ENCODE measurements around the gene GPALPP1.
"Not testable (repeated sequence)": the region's sequence is repeated elsewhere in the genome, so short reads cannot be mapped to it uniquely, and the experiment has no call there.

GPALPP1 gene

GRCh38 chr13:45063261-45063860, 74.0 kb downstream of the GPALPP1 start:
- no peak for DNase-seq (ENCODE audit: low read depth, low spot score)

GRCh38 chr13:45063889-45064288, 74.6 kb downstream of the GPALPP1 start:
- DNase-seq (ENCODE audit: low read depth, low spot score): not testable (repeated sequence)

- no peak for DNase-seq (ENCODE audit: low read depth, low spot score)
These were observed 75.6 kb downstream of the GPALPP1 start for GRCh38 chr13:45064889-45065288.

- DNase-seq (ENCODE audit: low read depth, low spot score): no peak
These were observed 79.0 kb downstream of the GPALPP1 start for GRCh38 chr13:45068036-45069001.

- DNase-seq (ENCODE audit: low read depth, low spot score): no peak
These were observed 84.5 kb downstream of the GPALPP1 start for GRCh38 chr13:45073809-45074208.

GRCh38 chr13:45074721-45075120, 85.4 kb downstream of the GPALPP1 start:
- DNase-seq (ENCODE audit: low read depth, low spot score): no peak

- no peak for DNase-seq (ENCODE audit: low read depth, low spot score)
These were observed 88.7 kb downstream of the GPALPP1 start for GRCh38 chr13:45078003-45078402.
